Measurements from ENCODE around the gene BMP7.

BMP7 gene

DNA sequence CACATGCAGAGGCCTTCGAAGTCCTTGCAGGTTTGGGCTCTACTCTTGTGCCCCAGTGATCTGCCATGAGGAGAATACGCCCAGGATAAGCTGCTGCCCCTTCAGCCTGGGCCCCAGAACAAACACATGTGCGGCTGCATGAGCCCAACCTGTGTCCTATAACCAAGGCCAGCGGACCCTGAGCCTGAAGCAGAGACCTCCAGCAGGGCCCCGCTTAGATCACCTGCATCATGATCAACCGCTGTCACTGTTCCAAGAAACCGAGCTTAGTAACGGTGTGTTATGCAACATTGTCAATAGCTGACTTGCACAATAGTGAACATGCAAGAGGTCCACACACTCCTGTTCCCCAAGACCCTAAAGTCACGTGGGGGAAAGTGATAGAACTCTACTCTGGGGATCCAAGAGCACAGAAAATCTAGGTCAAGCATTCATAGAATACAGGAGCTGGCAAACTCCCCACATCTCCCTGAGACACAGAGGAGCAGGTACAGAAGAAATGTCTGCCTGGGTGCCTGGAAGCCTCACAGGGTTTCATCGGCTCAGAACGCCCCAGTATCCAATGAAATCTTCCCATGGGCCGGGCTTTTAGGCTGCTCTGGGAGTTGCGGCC, 136.2 kb downstream of the BMP7 start:
- TF ChIP-seq, protein P1, sequence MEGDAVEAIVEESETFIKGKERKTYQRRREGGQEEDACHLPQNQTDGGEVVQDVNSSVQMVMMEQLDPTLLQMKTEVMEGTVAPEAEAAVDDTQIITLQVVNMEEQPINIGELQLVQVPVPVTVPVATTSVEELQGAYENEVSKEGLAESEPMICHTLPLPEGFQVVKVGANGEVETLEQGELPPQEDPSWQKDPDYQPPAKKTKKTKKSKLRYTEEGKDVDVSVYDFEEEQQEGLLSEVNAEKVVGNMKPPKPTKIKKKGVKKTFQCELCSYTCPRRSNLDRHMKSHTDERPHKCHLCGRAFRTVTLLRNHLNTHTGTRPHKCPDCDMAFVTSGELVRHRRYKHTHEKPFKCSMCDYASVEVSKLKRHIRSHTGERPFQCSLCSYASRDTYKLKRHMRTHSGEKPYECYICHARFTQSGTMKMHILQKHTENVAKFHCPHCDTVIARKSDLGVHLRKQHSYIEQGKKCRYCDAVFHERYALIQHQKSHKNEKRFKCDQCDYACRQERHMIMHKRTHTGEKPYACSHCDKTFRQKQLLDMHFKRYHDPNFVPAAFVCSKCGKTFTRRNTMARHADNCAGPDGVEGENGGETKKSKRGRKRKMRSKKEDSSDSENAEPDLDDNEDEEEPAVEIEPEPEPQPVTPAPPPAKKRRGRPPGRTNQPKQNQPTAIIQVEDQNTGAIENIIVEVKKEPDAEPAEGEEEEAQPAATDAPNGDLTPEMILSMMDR (conservative IDR thresholded peaks at IDR 0.05; ENCODE audit: low read depth, low read length) = no peak
- no peak overlapping the region for H3K4me3 ChIP-seq (ENCODE audit: low read length)
- no peak for DNase-seq (ENCODE audit: low read depth)

GRCh38 chr20:57129303-57129702, 137.1 kb downstream of the BMP7 start:
- no peak overlapping the region for H3K4me3 ChIP-seq (ENCODE audit: low read length)
- DNase-seq (ENCODE audit: low read depth) = no peak
- TF ChIP-seq, protein P1 (conservative IDR thresholded peaks at IDR 0.05; ENCODE audit: low read depth, low read length) = no peak

DNA sequence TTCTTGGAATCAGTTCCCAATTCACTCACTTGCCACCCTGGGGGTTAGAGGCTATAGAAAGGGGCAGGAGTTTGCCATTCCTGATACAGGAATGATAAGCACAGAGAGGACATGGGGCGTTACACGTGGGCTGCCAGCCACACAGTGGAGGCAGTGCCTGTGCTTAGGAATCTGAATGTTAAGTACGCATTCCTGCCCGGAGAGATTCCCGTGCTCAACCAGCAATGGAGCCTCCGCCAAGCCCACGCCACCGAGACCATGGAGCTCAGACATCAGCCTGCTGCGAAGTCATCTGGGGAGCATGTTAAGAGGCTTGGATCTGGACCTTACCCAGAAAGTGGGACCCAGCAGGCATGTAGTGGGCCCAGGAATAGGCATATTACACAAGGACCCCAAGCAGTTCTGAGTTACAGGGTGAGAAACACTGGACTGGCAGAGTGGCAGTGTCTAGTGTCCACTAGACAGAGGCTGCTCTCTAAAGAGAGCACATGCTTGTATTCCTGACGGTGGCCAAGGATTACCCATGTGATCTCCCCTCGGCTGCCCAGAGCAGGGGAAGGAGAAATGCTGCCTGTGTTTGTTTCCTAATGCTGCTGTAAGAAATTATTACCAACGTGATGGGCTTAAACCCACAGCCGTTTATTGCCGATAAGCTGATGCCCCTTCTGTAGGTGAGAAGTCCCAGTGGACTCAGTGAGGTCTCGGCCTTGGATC, 138.2 kb downstream of the BMP7 start:
- H3K4me3 ChIP-seq (ENCODE audit: low read length) = no peak overlapping the region
- DNase-seq (ENCODE audit: low read depth) = no peak
- TF ChIP-seq, protein P1 (conservative IDR thresholded peaks at IDR 0.05; ENCODE audit: low read depth, low read length) = no peak

- TF ChIP-seq, protein P1 (conservative IDR thresholded peaks at IDR 0.05; ENCODE audit: low read depth, low read length) = no peak
Measured at GRCh38 chr20:57126481-57127092, 139.9 kb downstream of the BMP7 start.

GRCh38 chr20:57124800-57125517, 141.5 kb downstream of the BMP7 start:
- TF ChIP-seq, protein P1 (conservative IDR thresholded peaks at IDR 0.05; ENCODE audit: low read depth, low read length) = no peak
- H3K4me3 ChIP-seq (ENCODE audit: low read length) = no peak overlapping the region
- no peak for DNase-seq (ENCODE audit: low read depth)

More at GRCh38 chr20:57126481-57127092, 139.9 kb downstream of the BMP7 start:
- no peak for DNase-seq (ENCODE audit: low read depth)
- H3K4me3 ChIP-seq (ENCODE audit: low read length) = no peak overlapping the region

- no peak overlapping the region for H3K4me3 ChIP-seq (ENCODE audit: low read length)
- no peak for DNase-seq (ENCODE audit: low read depth)
- TF ChIP-seq, protein P1 (conservative IDR thresholded peaks at IDR 0.05; ENCODE audit: low read depth, low read length) = no peak
Measured at GRCh38 chr20:57124366-57124765, 142.1 kb downstream of the BMP7 start.

Data from retinal pigment epithelial cell (primary cell).